ENCODE results near the gene DCPS.

DNA sequence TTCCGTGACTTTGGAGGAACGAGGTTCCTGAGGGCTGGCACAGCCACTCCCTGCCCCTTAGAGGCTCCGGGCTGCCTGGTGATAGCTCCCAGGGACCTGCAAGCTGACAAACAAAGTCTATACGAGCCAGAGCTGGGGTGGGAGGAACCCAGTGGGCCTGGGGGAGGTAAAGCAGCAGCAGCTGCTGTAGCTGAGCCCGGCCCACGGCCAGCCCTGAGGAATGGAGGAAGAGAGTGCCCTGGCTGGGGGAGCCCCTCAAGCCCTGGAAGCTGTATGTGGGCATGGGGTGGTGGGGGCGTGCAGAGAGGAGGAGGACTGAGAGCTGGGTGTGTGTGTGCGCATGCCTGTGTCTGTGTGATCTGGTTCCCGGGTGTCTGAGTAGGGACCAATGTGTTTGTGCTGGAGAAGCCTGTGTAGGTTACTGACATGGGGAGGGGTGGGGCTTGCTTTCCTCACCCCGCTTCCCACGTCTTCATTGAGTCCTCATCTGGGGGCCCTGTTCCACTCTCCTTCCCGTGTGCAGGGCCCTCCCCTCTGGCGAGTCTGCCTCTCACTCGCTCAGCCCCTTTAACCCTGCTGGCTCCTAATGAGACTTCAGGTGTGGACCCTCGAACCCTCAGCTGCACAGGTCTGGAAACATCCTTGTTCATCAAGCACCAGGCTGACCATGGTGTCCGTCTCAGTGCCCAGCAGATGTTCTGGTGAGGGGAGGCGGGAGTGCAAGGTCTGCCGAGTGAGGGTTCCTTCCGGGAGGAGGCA lies 62.4 kb downstream of the DCPS start:
- no peak for TF ChIP-seq POLR2AphosphoS5 (IDR thresholded peaks at IDR 0.05)
- TF ChIP-seq, protein P1, sequence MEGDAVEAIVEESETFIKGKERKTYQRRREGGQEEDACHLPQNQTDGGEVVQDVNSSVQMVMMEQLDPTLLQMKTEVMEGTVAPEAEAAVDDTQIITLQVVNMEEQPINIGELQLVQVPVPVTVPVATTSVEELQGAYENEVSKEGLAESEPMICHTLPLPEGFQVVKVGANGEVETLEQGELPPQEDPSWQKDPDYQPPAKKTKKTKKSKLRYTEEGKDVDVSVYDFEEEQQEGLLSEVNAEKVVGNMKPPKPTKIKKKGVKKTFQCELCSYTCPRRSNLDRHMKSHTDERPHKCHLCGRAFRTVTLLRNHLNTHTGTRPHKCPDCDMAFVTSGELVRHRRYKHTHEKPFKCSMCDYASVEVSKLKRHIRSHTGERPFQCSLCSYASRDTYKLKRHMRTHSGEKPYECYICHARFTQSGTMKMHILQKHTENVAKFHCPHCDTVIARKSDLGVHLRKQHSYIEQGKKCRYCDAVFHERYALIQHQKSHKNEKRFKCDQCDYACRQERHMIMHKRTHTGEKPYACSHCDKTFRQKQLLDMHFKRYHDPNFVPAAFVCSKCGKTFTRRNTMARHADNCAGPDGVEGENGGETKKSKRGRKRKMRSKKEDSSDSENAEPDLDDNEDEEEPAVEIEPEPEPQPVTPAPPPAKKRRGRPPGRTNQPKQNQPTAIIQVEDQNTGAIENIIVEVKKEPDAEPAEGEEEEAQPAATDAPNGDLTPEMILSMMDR (IDR thresholded peaks at IDR 0.05), result no peak
